GM12864 (cell line): ENCODE data around the gene PTPRO.
"Not testable (repeated sequence)": the region's sequence is repeated elsewhere in the genome, so short reads cannot be mapped to it uniquely, and the experiment has no call there.

Experiments
- DNase-seq: peaks from one replicate; pipeline ENCODE4 v3.0.0-alpha.2; 2011; ENCODE audit warnings: low read depth
- H3K4me3 ChIP-seq: 2 replicates; pipeline ENCODE4 v1.5.1; 2011; ENCODE audit warnings: mild to moderate bottlenecking, low read depth, low read length, control low read depth
- CTCF ChIP-seq: IDR thresholded peaks from 2 replicates; pipeline ENCODE4 v1.5.1; 2011; ENCODE audit warnings: low read depth, mild to moderate bottlenecking, moderate library complexity, low read length, control low read depth, inconsistent platforms; ENCODE audit errors: missing control alignments

The PTPRO gene

GRCh38 chr12:15608941-15609340 is 286.6 kb downstream of the PTPRO start:
- TF ChIP-seq CTCF, result no peak
- no peak overlapping the region for H3K4me3 ChIP-seq
- DNase-seq, result no peak

DNA sequence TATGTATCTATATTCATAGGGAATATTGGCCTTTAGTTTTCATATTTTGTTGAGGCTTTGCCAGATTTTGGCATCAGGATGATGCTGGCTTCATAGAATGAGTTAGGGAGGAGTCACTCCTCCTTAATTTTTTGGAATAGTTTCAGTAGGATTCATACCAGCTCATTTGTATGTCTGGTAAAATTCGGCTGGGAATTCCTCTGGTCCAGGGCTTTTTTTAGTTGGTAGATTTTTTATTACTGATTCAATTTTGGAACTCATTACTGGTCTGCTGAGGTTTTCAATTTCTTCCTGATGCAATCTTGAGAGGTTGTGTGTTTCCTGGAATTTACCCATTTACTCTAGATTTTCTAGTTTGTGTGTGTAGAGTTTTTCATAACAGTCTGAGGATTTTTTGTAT is 291.7 kb downstream of the PTPRO start:
- no peak overlapping the region for H3K4me3 ChIP-seq
- DNase-seq, result no peak
- TF ChIP-seq CTCF, result no peak

- H3K4me3 ChIP-seq, DNase-seq: not testable (repeated sequence)
These were observed 294.2 kb downstream of the PTPRO start for GRCh38 chr12:15616495-15616894.

DNA sequence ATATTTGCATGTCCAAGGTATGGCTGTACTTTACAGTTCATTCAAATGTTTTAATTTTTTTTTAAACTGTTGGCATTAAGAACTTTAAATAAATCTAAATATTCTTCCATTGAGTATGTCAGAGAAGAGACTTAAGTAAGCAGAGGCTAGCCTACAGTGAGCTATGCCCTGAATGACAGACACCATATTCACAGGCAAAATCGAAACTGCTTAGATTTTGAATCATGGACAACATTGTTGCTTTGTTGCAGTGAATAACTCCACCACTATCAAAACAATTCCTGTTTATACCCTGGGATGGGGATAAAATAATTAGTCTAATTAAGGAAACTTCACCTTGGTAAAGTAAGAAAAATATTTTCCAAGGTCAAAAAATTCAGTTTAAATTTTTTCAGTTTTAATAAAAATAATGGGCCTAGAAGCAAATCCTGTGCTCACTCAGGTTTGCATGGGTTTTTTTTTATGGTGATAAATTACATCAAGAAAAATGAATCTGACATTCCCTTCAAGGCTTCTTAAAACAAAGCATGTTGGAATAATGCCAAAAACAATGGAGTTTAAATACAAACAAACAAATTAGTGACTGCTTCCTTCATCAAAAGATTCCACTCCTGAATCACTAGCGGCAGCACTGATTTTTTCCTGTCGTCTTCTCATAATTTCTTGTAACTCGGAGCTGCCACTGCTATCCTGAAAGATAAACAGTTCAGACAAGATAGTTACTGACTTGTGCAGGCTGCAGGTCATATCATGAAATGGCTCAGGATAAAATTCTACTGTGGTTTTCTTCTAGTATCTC is 298.6 kb downstream of the PTPRO start:
- no peak for TF ChIP-seq CTCF
- no peak for DNase-seq
- H3K4me3 ChIP-seq, result no peak overlapping the region

DNA sequence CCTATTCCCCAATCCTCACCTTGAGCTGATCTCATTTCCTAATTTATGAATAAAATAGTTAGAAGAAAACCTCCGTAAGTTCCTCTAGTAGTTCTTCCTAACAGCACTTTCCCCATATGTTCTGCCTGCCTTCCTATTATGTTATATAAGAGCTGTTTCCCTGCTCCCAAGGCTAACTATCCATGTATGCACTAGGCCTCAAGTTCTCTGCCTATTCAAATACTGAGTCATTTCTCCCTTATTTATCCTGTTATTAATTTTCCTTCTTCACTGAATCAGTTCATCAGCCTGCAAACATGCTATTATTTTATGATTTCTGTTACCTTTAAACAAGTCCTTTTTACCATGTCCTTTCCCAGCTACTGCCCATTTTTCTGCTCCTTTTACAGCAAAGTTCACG is 302.8 kb downstream of the PTPRO start:
- no peak for DNase-seq
- TF ChIP-seq CTCF, result no peak
- no peak overlapping the region for H3K4me3 ChIP-seq

GRCh38 chr12:15627995-15628945 is 306.0 kb downstream of the PTPRO start:
- TF ChIP-seq CTCF, result no peak
- DNase-seq, result no peak
- H3K4me3 ChIP-seq, result no peak overlapping the region

DNA sequence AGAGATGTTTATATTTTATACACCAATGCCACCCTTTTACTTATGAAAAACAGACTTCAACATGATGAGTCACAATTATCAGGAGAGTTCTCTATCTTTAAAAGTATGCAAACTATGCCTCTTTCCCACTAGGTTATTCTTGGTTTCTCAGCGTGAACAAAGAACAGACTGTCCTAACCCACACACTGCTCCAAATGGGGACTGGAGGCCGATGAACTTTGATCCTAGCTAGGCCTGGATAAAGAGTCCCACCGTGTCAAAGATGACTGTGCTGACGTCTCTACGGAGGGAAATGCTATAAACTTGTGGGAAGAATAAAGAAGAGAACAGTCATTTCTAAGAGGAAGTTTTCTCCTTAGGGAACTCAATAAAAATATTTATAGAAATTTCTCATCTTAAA is 306.8 kb downstream of the PTPRO start:
- DNase-seq, result no peak
- TF ChIP-seq CTCF, result no peak
- no peak overlapping the region for H3K4me3 ChIP-seq
